ENCODE results near the gene KIF16B.
"Not testable (repeated sequence)": the region's sequence is repeated elsewhere in the genome, so short reads cannot be mapped to it uniquely, and the experiment has no call there.

The KIF16B gene

DNA sequence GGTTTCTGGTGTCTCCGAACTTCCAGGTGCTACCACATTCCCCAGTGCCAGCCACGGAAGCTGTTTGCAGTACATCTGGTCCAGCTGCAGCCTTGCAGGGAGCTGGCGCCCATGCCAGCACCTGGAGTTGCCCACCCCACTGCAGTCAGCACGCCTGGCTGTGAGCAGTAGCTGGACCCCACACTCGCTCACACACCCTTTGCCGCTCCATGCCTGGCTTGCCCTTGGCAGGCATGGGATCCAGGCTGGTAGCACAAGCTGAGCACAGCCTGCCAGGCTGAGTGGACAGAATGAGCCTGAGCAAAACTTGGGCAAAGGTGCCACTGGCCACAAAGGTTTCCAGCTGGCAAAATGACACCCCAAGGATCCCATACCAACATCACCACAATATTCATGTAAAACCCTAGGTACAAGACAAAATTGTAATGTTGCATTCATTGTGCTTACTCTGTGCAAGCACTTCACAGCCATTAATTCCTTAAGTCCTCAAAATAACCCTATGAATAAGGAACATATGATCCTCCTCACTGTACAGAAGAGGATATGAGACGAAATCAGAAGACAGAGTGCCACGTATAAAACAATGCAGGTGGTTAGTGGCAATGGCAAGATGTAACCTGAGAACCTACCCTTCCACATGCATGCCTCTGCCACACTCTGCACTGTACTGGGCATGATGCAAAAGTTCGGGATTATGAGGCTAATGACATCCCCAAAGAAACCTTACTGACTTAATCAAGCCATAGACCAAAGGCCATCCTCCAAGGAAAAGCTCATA is 18.3 kb downstream of the KIF16B start:
- no peak for DNase-seq

- DNase-seq = no peak
Measured at GRCh38 chr20:16553684-16554083, 19.6 kb downstream of the KIF16B start.

DNA sequence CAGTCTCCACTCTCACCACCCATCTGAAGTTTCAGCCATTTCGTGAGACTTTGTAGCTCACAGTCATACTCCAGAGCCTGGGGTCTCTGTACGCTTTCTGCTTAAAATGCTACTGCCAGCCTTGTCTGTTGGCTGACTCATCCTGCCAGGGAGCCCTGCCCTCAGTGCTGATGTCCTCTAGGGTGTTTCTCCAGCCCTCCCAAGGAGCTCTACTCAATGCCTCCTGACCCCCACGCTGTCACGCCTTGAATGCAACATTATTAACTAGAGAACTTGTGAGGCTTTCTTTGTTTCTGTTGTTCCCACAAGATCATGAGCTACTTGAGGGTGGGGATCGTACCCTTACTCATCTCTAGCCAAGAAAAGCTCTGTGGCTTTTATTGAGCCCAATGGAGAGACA is 20.1 kb downstream of the KIF16B start:
- no peak for DNase-seq

DNA sequence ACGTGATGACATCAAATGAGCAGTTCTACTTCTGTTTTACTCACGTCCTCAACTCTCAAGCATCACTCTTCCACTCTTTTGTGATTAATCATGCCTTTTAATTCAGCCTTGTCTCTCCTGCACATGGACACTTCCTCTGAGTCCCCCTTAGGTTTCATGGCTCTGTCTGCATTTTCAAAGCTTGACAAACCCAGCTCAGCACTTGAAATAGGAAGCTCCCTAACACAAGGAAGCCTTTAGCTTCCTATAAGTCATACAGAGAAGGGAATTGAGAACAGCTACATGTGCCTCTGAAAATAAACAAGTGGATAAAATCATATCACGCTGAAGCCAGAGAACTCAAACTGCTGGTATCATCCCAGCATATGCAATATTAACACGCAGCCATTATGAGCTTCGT is 21.2 kb downstream of the KIF16B start:
- no peak for DNase-seq

- DNase-seq = no peak
Measured at GRCh38 chr20:16551607-16552006, 21.6 kb downstream of the KIF16B start.

DNA sequence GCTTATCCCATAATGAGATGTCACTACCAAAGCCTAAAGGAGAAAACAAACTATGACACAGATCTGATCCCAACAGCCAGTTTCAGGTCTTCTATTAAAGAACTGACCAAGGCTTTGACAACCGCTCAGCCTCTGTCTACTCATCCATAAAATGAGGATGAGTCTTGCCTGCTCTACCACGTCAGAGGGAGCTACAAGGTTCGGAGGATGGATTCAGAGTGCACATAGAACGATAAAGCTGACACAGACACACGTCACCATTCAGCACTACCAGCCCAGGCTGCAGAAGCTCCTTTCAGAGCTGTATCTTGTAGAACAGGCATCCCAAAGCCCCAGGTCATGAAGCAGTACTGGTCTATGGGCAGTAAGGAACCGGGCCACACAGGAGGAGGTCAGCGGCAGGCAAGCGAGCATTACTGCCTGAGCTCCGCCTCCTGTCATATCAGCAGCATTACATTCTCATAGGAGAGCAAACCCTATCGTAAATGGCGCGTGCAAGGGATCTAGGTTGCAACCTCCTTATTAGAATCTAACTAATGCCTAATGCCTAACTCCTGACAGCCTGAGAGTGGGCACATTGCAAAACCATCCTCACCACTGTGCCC is 25.1 kb downstream of the KIF16B start:
- no peak for DNase-seq

- no peak for DNase-seq
Measured at GRCh38 chr20:16544949-16545348, 28.3 kb downstream of the KIF16B start.

DNA sequence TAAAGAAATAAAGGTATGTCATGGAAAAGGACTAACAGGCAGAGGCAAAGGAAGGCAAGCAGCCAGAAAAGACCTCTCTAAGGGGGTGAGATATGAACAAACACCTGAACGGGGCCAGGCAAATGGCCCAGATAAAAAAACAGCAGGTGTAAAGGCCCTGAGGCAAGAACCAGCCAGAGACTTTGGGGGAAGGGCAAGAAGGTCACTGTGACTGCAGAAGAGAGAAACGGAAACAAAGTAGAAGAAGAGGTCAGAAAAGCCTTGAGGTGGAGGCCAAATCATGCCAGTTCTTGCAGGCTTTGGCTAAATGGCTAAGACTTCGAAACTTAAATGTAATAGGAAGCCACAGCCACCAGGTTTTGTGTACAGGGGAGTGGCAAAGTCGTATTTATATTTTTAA is 30.8 kb downstream of the KIF16B start:
- no peak for DNase-seq

- no peak for DNase-seq
Measured at GRCh38 chr20:16541878-16542277, 31.4 kb downstream of the KIF16B start.

GRCh38 chr20:16541226-16541625 is 32.0 kb downstream of the KIF16B start:
- DNase-seq = no peak

DNA sequence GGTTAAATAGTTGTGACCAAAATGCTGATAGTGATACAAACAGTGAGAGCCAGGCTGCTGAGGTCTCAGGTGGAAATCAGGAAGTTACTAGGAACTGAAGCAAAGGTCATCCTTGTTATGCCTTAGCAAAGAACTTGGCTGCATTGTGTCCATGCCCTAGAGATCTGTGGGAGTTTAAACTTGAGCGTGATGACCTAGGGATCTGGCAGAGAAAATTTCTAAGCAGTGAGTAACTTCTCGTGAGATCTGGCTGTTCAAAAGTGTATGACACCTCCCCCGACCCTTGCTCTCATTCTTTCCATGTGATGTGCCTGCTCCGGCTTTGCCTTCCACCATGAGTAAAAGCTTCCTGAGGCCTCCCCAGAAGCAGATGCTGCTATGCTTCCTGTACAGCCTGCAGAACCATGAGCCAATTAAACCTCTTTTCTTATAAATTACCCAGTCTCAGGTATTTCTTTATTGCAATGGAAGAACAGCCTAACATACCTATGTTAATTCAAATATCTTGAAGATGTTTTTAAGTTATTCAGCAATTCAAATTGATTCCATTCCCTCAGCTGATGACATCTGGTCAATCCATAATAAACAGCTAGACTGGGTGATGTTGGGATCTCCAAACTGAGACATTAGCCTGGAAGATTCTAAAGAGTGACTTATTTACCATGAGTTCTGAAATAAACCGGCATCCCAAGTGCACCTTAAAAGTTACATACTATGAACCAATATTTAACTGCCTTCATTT is 33.8 kb downstream of the KIF16B start:
- no peak for DNase-seq

DNA sequence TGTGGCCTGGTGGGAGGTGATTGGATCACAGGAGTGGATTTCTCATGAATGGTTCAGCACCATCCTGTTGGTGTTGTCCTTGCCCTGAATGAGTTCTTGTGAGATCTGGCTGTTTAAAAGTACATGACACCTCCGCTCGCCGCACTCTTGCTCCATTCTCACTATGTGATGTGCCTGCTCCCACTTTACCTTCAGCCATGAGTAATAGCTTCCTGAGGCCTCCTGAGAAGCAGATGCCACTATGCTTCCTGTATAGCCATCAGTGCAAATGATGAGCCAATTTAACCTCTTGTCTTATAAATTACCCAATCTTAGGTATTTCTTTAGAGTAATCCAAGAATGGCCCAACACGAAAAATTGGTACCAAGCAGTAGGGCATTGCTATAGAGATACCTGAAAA is 34.5 kb downstream of the KIF16B start:
- DNase-seq = no peak

DNA sequence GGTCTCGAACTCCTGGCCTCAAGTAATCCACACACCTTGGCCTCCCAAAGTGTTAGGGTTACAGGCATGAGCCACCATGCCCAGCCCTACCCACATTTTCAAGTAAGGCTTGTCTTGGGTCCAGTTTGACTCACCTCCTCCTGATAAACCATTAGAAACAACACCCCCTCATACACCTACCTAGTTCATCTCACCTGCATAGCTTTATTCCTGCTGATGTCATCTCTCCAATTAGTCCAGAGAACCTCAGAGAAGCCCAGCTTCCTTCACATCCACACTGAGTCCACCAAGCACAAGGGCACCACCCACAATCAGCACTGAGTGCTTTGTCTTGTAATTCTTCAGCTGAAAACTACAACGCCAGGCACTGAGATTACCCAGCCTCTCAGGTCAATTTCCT is 35.3 kb downstream of the KIF16B start:
- DNase-seq = no peak

DNA sequence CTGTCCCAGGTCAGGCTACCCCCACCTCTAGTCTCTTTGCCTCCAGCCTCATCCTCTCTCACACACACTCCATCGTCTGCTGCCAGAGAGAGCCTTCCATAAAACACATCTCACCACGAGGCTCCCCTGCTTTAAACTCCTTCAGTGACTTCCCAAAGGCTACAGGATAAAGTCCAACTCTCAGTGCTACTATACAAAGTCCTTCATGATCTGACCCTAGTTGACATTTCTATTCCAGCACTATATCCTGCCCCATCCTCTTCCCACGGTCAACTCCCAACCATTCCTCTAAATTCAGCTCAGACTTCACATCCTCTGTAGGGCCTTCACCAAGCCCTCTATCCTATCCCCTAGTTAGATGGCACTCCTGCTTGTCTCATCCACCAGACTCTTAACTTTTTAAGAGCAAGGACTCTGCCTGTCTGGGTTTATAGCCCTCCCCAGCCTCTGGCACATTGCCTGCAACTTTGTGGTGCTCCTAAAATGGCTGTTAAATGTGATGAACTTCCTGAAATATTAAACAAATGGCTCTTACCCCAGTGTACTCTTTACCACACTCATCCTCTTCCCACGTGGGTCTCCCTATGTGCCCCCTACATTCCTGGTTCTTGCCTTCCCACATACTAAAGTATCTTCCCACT is 36.1 kb downstream of the KIF16B start:
- no peak for DNase-seq

GRCh38 chr20:16535277-16535676 is 38.0 kb downstream of the KIF16B start:
- DNase-seq = no peak

DNA sequence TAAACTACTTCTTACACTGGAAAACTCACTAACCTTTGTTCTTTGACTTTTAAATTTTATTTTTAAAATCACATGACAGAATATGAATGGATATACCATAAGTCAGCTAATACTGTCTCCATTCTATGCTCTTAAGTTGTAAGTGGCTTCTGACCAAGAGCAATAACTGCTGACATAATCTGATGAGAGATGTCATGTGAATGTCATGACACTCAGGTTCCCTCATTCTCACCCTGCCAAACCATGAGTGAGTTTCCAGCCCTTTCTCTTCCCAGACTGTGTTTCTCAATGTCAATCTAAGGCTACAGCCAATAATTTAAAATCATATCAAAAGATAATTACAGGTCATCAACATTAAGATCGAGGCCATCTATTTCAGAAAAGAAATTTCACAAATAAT is 39.7 kb downstream of the KIF16B start:
- DNase-seq = no peak

- no peak for DNase-seq
Measured at GRCh38 chr20:16531485-16531884, 41.8 kb downstream of the KIF16B start.

DNA sequence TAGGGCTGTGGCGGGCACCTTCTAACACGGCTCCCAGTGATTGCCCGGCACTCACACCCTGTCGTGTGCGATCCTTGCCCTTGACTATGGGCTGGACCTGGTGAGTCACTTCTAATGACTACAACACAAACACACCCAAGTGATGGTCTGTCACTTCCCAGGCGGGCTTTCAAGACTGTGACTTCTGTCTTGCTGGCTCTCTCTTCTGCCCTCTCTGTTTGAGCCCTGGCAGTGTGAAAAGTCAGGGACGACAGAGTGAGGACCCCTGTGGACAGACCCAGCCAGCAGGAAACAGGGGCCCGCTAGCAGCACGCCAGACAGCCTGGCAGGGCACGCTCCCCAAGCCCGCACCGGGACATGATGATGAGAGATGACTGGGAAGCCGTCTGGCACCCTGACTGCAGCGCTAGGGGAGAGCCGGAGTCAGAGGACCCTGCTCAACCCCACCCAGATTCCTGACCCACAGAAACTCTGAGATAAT is 43.0 kb downstream of the KIF16B start:
- no peak for DNase-seq

DNA sequence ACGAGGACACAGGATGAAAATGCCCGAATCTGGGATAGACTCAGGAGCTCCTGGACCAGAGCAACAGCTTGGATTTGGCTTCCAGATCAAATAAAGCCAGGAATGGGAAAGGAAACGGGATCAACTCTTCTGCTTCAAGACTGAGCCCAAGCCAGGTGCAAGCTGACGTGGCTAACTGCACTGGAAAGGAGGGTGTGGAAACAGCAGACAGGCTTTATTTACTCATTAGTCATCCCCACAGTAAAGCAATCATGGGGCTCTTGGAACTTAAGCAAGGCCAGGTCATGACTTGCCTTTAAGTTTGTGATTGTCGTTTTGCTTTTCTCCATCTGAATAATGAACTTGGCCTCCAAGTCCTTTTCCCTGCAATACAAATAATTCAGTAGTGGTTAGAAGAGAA is 45.2 kb downstream of the KIF16B start:
- no peak for DNase-seq

GRCh38 chr20:16527438-16527837 is 45.8 kb downstream of the KIF16B start:
- no peak for DNase-seq

- DNase-seq = no peak
Measured at GRCh38 chr20:16526433-16527380, 46.5 kb downstream of the KIF16B start.

DNA sequence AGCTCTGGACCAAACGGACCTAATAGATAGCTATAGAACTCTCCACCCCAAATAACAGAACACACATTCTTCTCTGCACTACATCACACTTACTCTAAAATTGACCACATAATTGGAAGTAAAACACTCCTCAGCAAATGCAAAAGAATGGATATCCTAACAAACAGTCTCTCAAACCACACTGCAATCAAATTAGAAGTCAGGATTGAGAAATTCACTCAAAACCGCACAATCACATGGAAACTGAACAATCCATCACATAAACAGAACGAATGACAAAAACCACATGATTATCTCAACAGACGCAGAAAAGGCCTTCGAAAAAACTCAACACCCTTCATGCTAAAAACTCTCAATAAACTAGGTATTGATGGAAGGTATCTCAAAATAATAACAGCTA is 50.6 kb downstream of the KIF16B start:
- DNase-seq = not testable (repeated sequence)
